Aorta (tissue), 5 donors: ENCODE results near the gene CLK3. TPM values are rescaled to one million over a fixed set of nuclear protein-coding genes. Genes with fewer than 3 reads are reported as not detected.

Experiments
- ATAC-seq: fragments of 200-7000 bp; cut with Tn5 transposase; one replicate; pipeline ENCODE4 v1.9.1; 2022; ENCODE audit warnings: moderate library complexity; ENCODE audit not compliant: low FRiP score
- DNase-seq, 2 donors: peaks; one replicate each; pipeline ENCODE4 v3.0.0-alpha.2; 2020
- H3K27ac ChIP-seq, 2 donors: one replicate each; pipeline ENCODE4 v1.5.1; 2013; ENCODE audit warnings: low read length in 2 of 2, mild to moderate bottlenecking in 2 of 2, moderate library complexity in 2 of 2, control low read depth in 1 of 2, inconsistent platforms in 1 of 2, low read depth in 1 of 2
- H3K27me3 ChIP-seq, 2 donors: one replicate each; pipeline ENCODE4 v1.6.1; 2013; ENCODE audit warnings: control low read depth in 1 of 2, low read length in 1 of 2, mild to moderate bottlenecking in 1 of 2, moderate library complexity in 1 of 2; ENCODE audit not compliant: insufficient read depth in 2 of 2, control insufficient read depth in 1 of 2
- H3K36me3 ChIP-seq, 2 donors: one replicate each; pipeline ENCODE4 v1.6.1; 2013; ENCODE audit warnings: control low read depth in 1 of 2, low read length in 1 of 2, mild to moderate bottlenecking in 1 of 2; ENCODE audit not compliant: insufficient read depth in 2 of 2, control insufficient read depth in 1 of 2
- H3K4me1 ChIP-seq, 2 donors: one replicate each; pipeline ENCODE4 v1.6.1; 2013; ENCODE audit warnings: low read length in 2 of 2, control low read depth in 1 of 2, mild to moderate bottlenecking in 1 of 2, moderate library complexity in 1 of 2; ENCODE audit not compliant: insufficient read depth in 2 of 2, control insufficient read depth in 1 of 2
- H3K4me3 ChIP-seq, 2 donors: one replicate each; pipeline ENCODE4 v1.5.1; 2013; ENCODE audit warnings: low read length in 2 of 2, control low read depth in 1 of 2, mild to moderate bottlenecking in 1 of 2
- H3K9me3 ChIP-seq: one replicate; pipeline ENCODE4 v1.6.1; 2013; ENCODE audit warnings: mild to moderate bottlenecking, low read length; ENCODE audit not compliant: control insufficient read depth
- WGBS, 2 donors: extraction: QIAGEN DNeasy Blood & Tissue Kit; methylation state at CpG; one replicate each; pipeline ENCODE4 v1.1.7; 2013; 5-methylcytosine and 5-hydroxymethylcytosine counted together
- intact Hi-C, 2 donors: fragments of 100-400 bp; cut with DNase I; formaldehyde crosslinking; loops; one replicate each; pipeline versions ENCODE4 v1.14.2 to v1.15.0; 2022
- polyA plus RNA-seq, 2 donors: library from polyadenylated mRNA; stranded (reverse); fragments of 200-250 nt; gene quantifications; one replicate each; pipeline ENCODE4 v1.2.3, GENCODE V29; 2013
- total RNA-seq, 2 donors: library from RNA; stranded (reverse); fragmentation: NEBNext Ultra II Directional; extraction: Animal tissue kit (Norgen Biotek cat#: 25700); gene quantifications; one replicate each; pipeline ENCODE4 v1.2.1, GENCODE V29; 2021
- donor health status: healthy with polysubstance abuse.
- donor health status: Bipolar disorder and iron deficiency.
- donor health status: DM: no; HTN: no; CAD: no.
- donor health status: DM: no; HTN: no; CAD: no.
- donor health status: DM: yes; HTN: yes; CAD: no.

CLK3 gene
- total and polyA plus RNA-seq, 4 donors, result 37.3 to 94.0 (median 68.4) TPM

- DNase-seq (no peak), ATAC-seq (peak; percentile 33)
- Histone ChIP-seq H3K4me3 (no peak overlapping the region), H3K27ac (no peak overlapping the region), H3K27me3 (no peaks in the 10 kb centered on the region), H3K9me3 (no peaks in the 10 kb centered on the region), H3K36me3 (no peaks in the 10 kb centered on the region), H3K4me1 (peaks cover 0 to 3% of the 10 kb centered on the region in 2 donors)
- WGBS, 2 donors, result 3 to 4% methylated on average over 2 of the region's 2 CpGs
- intact Hi-C loops, result no loop called here
Observed at GRCh38 chr15:74664028-74664616, 48.5 kb downstream of the CLK3 start.

- intact Hi-C loops, result no loop called here
Observed at GRCh38 chr15:74664670-74665069, 49.0 kb downstream of the CLK3 start.

GRCh38 chr15:74667975-74668374 is 52.3 kb downstream of the CLK3 start:
- peaks cover 0 to 3% of the 10 kb centered on the region in 2 donors for H3K4me1 ChIP-seq
- no peak overlapping the region for H3K4me3 ChIP-seq
- H3K9me3 ChIP-seq, result no peaks in the 10 kb centered on the region
- no peak for DNase-seq
- intact Hi-C loops, result no loop called here
- 75 to 78% methylated on average over 1 of the region's 1 CpG for WGBS, 2 donors
- H3K36me3 ChIP-seq, result peaks cover 0 to 4% of the 10 kb centered on the region in 2 donors
- no peaks in the 10 kb centered on the region for H3K27me3 ChIP-seq
- no peak for ATAC-seq
- no peak overlapping the region for H3K27ac ChIP-seq

More at GRCh38 chr15:74664670-74665069, 49.0 kb downstream of the CLK3 start:
- no peaks in the 10 kb centered on the region for H3K27me3 ChIP-seq
- WGBS, 2 donors, result 78 to 79% methylated on average over 2 of the region's 2 CpGs
- H3K27ac ChIP-seq, result no peak overlapping the region
- ATAC-seq (no peak), DNase-seq (no peak)
- H3K36me3 ChIP-seq, result no peaks in the 10 kb centered on the region
- H3K4me3 ChIP-seq, result no peak overlapping the region
- H3K9me3 ChIP-seq, result no peaks in the 10 kb centered on the region
- peaks cover 0 to 3% of the 10 kb centered on the region in 2 donors for H3K4me1 ChIP-seq

GRCh38 chr15:74669627-74670026 is 54.0 kb downstream of the CLK3 start:
- no peak overlapping the region for H3K4me3 ChIP-seq
- H3K36me3 ChIP-seq, result peaks cover 0 to 4% of the 10 kb centered on the region in 2 donors
- H3K4me1 ChIP-seq, result no peaks in the 10 kb centered on the region
- DNase-seq (no peak), ATAC-seq (no peak)
- 81 to 88% methylated on average over 4 of the region's 4 CpGs for WGBS, 2 donors
- no peaks in the 10 kb centered on the region for H3K27me3 ChIP-seq
- intact Hi-C loops, result no loop called here
- no peaks in the 10 kb centered on the region for H3K9me3 ChIP-seq
- H3K27ac ChIP-seq, result no peak overlapping the region

- H3K9me3 ChIP-seq, result no peaks in the 10 kb centered on the region
- WGBS, 2 donors, result 89 to 94% methylated on average over 3 of the region's 3 CpGs
- H3K27me3 ChIP-seq, result no peaks in the 10 kb centered on the region
- no peak overlapping the region for H3K27ac ChIP-seq
- intact Hi-C loops, result no loop called here
- ATAC-seq (no peak), DNase-seq (no peak)
- no peaks in the 10 kb centered on the region for H3K4me1 ChIP-seq
- H3K36me3 ChIP-seq, result peaks cover 0 to 7% of the 10 kb centered on the region in 2 donors
- no peak overlapping the region for H3K4me3 ChIP-seq
Observed at GRCh38 chr15:74674161-74674560, 58.5 kb downstream of the CLK3 start.

- intact Hi-C loops, result no loop called here
- Histone ChIP-seq H3K36me3 (peaks cover 0 to 5% of the 10 kb centered on the region in 2 donors), H3K9me3 (no peaks in the 10 kb centered on the region), H3K4me3 (no peak overlapping the region), H3K27me3 (no peaks in the 10 kb centered on the region), H3K27ac (no peak overlapping the region), H3K4me1 (no peaks in the 10 kb centered on the region)
- 85 to 95% methylated on average over 7 of the region's 7 CpGs for WGBS, 2 donors
- no peak for DNase-seq
- ATAC-seq, result no peak
Observed at GRCh38 chr15:74676801-74677200, 61.2 kb downstream of the CLK3 start.

Other genes starting within 250 kb of the CLK3 start
- gene CYP11A1, start 248.2 kb upstream of the CLK3 start, total RNA-seq, result 1 to 10 TPM; 1.3 to 1.5 TPM
- under 1 TPM in 1 of 2 donors, not detected in 1; 0.10 TPM for gene CYP11A1, start 248.2 kb upstream of the CLK3 start, polyA plus RNA-seq
- 1 to 10 TPM; 2.3 to 4.1 TPM for gene SEMA7A, start 181.9 kb upstream of the CLK3 start, total RNA-seq
- gene SEMA7A, start 181.9 kb upstream of the CLK3 start, polyA plus RNA-seq, result 1 to 10 TPM in 1 of 2 donors, under 1 TPM in 1; 0.54 to 1.8 TPM
- 10 to 100 TPM; 25.1 to 27.0 TPM for gene UBL7, start 154.7 kb upstream of the CLK3 start, total RNA-seq
- gene UBL7, start 154.7 kb upstream of the CLK3 start, polyA plus RNA-seq, result 10 to 100 TPM; 28.9 to 45.3 TPM
- 10 to 100 TPM; 10.9 to 11.7 TPM for gene ARID3B, start 74.6 kb upstream of the CLK3 start, total RNA-seq
- 1 to 10 TPM; 1.8 to 4.8 TPM for gene ARID3B, start 74.6 kb upstream of the CLK3 start, polyA plus RNA-seq
- 10 to 100 TPM; 30.8 TPM for gene EDC3, start 80.2 kb downstream of the CLK3 start, total RNA-seq
- 10 to 100 TPM; 13.4 to 17.7 TPM for gene EDC3, start 80.2 kb downstream of the CLK3 start, polyA plus RNA-seq
- gene CYP1A1, start 109.7 kb downstream of the CLK3 start, total RNA-seq, result 1 to 10 TPM in 1 of 2 donors, not detected in 1; 2.3 TPM
- 1 to 10 TPM; 1.0 to 6.4 TPM for gene CYP1A1, start 109.7 kb downstream of the CLK3 start, polyA plus RNA-seq
- not detected for gene CYP1A2, start 133.0 kb downstream of the CLK3 start, total RNA-seq
- gene CYP1A2, start 133.0 kb downstream of the CLK3 start, polyA plus RNA-seq, result not detected
- 10 to 100 TPM; 34.9 to 55.2 TPM for gene CSK, start 166.2 kb downstream of the CLK3 start, total RNA-seq
- 10 to 100 TPM; 21.8 to 29.8 TPM for gene CSK, start 166.2 kb downstream of the CLK3 start, polyA plus RNA-seq
- under 1 TPM in 1 of 2 donors, not detected in 1; 0.30 TPM for gene LMAN1L, start 197.0 kb downstream of the CLK3 start, total RNA-seq
- gene LMAN1L, start 197.0 kb downstream of the CLK3 start, polyA plus RNA-seq, result under 1 TPM in 1 of 2 donors, not detected in 1; 0.15 TPM
- gene CPLX3, start 210.8 kb downstream of the CLK3 start, total RNA-seq, result not detected
- gene CPLX3, start 210.8 kb downstream of the CLK3 start, polyA plus RNA-seq, result under 1 TPM; 0.05 to 0.13 TPM
- 10 to 100 TPM; 19.3 to 31.6 TPM for gene ULK3, start 227.3 kb downstream of the CLK3 start, total RNA-seq
- 10 to 100 TPM; 17.7 to 43.6 TPM for gene ULK3, start 227.3 kb downstream of the CLK3 start, polyA plus RNA-seq